NCI-H2107 (cell line): ENCODE data around the gene SPOUT1.
"Not testable (repeated sequence)": the region's sequence is repeated elsewhere in the genome, so short reads cannot be mapped to it uniquely, and the experiment has no call there.

Experiments used
- DNase-seq: peaks from one replicate; lab custom pipeline; 2025; lab: John Stamatoyannopoulos, UW

Gene SPOUT1

GRCh38 chr9:128809831-128810230 lies 19.8 kb downstream of the SPOUT1 start:
- DNase-seq: no peak

GRCh38 chr9:128809036-128809599 lies 20.5 kb downstream of the SPOUT1 start:
- no peak for DNase-seq

GRCh38 chr9:128808543-128808942 lies 21.1 kb downstream of the SPOUT1 start:
- no peak for DNase-seq

GRCh38 chr9:128807827-128808226 lies 21.8 kb downstream of the SPOUT1 start:
- DNase-seq: no peak

GRCh38 chr9:128805661-128806060 lies 23.9 kb downstream of the SPOUT1 start:
- no peak for DNase-seq

GRCh38 chr9:128802482-128802881 lies 27.1 kb downstream of the SPOUT1 start:
- DNase-seq: no peak

- no peak for DNase-seq
Measured at GRCh38 chr9:128800061-128800460, 29.5 kb downstream of the SPOUT1 start.

- DNase-seq: no peak
Measured at GRCh38 chr9:128798896-128799295, 30.7 kb downstream of the SPOUT1 start.

GRCh38 chr9:128794961-128795360 lies 34.6 kb downstream of the SPOUT1 start:
- not testable (repeated sequence) for DNase-seq

GRCh38 chr9:128792978-128793686 lies 36.5 kb downstream of the SPOUT1 start:
- no peak for DNase-seq

- DNase-seq: no peak
Measured at GRCh38 chr9:128792134-128792533, 37.5 kb downstream of the SPOUT1 start.

GRCh38 chr9:128790536-128790935 lies 39.1 kb downstream of the SPOUT1 start:
- DNase-seq: no peak

- DNase-seq: no peak
Measured at GRCh38 chr9:128788445-128788844, 41.1 kb downstream of the SPOUT1 start.

- DNase-seq: no peak
Measured at GRCh38 chr9:128787659-128788058, 41.9 kb downstream of the SPOUT1 start.

- peak; percentile 76 for DNase-seq
Measured at GRCh38 chr9:128786681-128787601, 42.7 kb downstream of the SPOUT1 start, which contains the start of gene TBC1D13. Gene TBC1D13 (plus strand): TSS chr9:128787253. CDS start chr9:128787354, 101 bp downstream.

- no peak for DNase-seq
Measured at GRCh38 chr9:128785427-128785826, 44.2 kb downstream of the SPOUT1 start.

- no peak for DNase-seq
Measured at GRCh38 chr9:128782669-128783068, 46.9 kb downstream of the SPOUT1 start.

GRCh38 chr9:128781187-128782070 lies 48.2 kb downstream of the SPOUT1 start:
- no peak for DNase-seq

- not testable (repeated sequence) for DNase-seq
Measured at GRCh38 chr9:128780093-128780492, 49.5 kb downstream of the SPOUT1 start.

- DNase-seq: no peak
Measured at GRCh38 chr9:128774804-128775203, 54.8 kb downstream of the SPOUT1 start.

GRCh38 chr9:128773049-128773448 lies 56.5 kb downstream of the SPOUT1 start:
- no peak for DNase-seq
